ENCODE data around the gene PEMT.

- TF ChIP-seq CTCF (conservative IDR thresholded peaks at IDR 0.05; ENCODE audit: low read depth, low read length) (no peak), RAD21 (IDR thresholded peaks at IDR 0.05; ENCODE audit: low read length) (no peak), POLR2A (IDR thresholded peaks at IDR 0.05; ENCODE audit: low read depth, low read length) (no peak), RFX5 (IDR thresholded peaks at IDR 0.05; ENCODE audit: low read depth, low read length) (no peak), BHLHE40 (IDR thresholded peaks at IDR 0.05; ENCODE audit: low read depth, low read length) (no peak), SMC3 (IDR thresholded peaks at IDR 0.05; ENCODE audit: low read depth, low read length) (no peak), USF2 (IDR thresholded peaks at IDR 0.05; ENCODE audit: low read depth, low read length) (no peak; the same call in 1 of the 2 replicates)
These were observed 95.8 kb downstream of the PEMT start for GRCh38 chr17:17495536-17496188.

All from IMR-90 (cell line).